Measurements from ENCODE around the gene LAMB1. TPM values are rescaled to one million over a fixed set of nuclear protein-coding genes. Genes with fewer than 3 reads are reported as not detected.
A peak's percentile ranks its signal among the peaks of the same experiment; 100 is the strongest.
"Not testable (repeated sequence)": the region's sequence is repeated elsewhere in the genome, so short reads cannot be mapped to it uniquely, and the experiment has no call there.

Gene LAMB1
- 354 TPM for polyA plus RNA-seq (2013, experiment 1 of 2; ENCODE audit: insufficient read length)
- 325 TPM for polyA plus RNA-seq (2013, experiment 2 of 2; ENCODE audit: insufficient read length)

- peak; percentile 84 for DNase-seq
These were observed at the start of gene LAMB1 for GRCh38 chr7:108002726-108003598. TSS of gene LAMB1 (minus strand) at chr7:108003161. CDS start at chr7:108002885, 276 bp downstream.

- DNase-seq, result peak; percentile 63
These were observed 48.5 kb upstream of the LAMB1 start for GRCh38 chr7:108051454-108051853.

GRCh38 chr7:108049962-108050361 is 47.0 kb upstream of the LAMB1 start:
- no peak for DNase-seq

- DNase-seq, result no peak
These were observed 45.5 kb upstream of the LAMB1 start for GRCh38 chr7:108048422-108048821.

DNA sequence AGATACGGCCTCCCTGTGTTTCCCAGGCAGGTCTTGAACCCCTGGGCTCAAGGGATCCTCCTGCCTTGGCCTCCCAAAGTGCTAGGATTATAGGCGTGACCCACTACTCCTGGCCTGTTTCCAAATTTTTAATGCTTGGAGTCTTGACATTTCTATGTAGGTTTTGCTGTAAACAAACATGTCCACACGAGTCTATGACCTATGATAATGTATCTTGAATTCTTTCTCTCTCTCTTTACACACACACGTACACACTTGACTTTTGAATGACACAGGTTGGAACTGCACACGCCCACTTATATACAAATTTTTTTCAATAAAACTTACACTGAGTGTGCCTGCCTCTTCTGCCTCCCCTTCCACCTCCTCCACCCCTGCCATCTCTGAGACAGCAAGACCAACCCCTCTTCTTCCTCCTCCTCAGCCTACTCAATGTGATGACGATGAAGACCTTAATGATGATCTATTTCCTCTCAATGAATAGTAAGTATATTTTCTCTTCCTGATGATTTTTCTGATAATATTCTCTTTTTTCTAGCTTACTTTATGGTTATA is 44.1 kb upstream of the LAMB1 start:
- DNase-seq, result no peak

GRCh38 chr7:108045669-108046068 is 42.7 kb upstream of the LAMB1 start:
- peak; percentile 31 for DNase-seq

DNA sequence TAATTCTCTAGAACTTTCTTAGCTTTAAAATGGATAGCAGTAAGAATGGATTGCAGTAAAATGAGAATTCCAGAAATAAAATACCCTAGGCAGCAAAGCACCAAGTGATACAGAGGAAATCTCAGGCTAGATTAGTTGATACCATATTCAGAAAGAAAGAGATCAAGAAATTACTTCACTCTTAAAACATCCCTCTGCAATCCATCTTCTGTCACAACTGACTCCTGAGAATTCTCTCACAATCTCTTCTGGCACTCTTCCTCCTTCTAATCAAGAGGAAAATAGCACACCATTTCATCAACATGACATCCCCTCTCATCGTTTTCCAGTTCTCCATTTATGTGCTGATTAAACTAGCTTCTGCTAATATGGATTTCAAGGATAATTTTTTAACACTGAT is 42.2 kb upstream of the LAMB1 start:
- DNase-seq, result peak; percentile 80

- DNase-seq, result no peak
These were observed 41.4 kb upstream of the LAMB1 start for GRCh38 chr7:108044345-108044744.

GRCh38 chr7:108038986-108039385 is 36.0 kb upstream of the LAMB1 start:
- no peak for DNase-seq

DNA sequence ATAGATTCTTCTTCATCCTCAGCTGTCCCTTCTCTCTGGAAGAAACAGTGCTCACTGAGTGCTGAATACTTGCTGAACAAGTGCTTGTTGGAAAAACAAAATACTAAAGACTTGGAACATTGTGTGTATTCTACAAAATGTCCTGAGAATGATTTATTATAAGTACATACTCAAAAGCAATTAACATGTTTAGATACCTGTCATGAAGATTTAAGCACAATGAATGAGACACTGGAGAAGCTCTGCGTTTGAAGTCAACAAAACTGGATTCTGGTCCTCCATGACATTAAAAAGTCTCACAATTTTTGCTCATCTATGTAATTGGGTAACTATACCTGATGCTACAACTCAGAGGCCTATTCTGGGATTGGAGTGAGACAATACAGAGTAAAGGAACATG is 34.8 kb upstream of the LAMB1 start:
- DNase-seq, result no peak

- no peak for DNase-seq
These were observed 34.2 kb upstream of the LAMB1 start for GRCh38 chr7:108037140-108037539.

DNA sequence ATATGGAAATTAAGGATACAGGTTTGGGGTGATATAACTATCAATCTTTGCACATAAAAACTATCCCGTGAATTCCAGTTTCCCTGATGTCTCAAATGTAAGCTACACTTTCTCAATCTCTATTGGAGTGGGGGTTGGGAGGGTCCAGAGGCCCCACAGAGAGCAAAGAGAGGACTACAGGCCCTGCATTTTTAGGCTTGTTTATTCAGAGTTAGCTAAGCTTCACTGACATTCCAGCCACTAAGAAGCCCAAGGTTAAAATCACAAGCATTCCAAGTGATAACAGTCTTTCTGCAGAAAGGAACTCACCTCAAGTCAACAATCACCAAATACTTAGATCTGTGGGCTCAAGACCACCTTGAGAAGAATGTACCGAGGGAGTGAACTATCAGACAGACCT is 31.6 kb upstream of the LAMB1 start:
- peak; percentile 13 for DNase-seq

DNA sequence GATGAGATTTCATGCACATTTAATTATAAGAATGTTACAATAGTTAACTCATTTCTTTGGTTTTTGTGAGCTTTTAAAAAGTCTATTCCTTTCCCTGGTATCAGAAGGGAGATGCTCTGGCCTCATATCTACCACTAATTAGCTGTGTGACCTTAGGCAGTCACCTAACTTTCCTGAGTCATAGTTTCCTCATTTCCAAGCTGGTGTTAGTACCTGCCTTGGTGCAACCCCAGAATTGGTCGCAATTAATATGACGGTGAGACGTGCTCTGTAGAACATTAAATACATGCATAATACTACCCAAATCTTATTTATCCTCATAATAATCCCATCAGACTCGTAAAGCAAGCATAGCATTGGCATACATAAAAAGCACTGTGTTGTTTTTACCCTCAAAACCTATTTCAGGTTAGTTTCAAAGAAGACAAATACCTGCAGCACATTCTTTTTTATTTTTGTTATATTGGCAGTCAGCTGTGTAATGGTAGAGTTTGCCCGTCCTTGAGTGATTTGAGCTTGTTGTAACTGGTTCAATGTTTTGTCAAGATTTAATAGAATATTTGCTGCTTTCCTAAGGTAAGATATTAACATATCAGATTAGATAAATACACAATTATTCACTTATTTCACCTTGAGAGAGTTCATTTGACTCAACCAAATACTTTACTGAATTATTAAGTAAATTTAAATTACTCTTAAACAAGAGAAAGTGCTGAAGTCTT is 31.0 kb upstream of the LAMB1 start:
- no peak for DNase-seq

GRCh38 chr7:108033309-108033708 is 30.3 kb upstream of the LAMB1 start:
- DNase-seq, result not testable (repeated sequence)

- DNase-seq, result peak; percentile 86
These were observed 27.6 kb upstream of the LAMB1 start for GRCh38 chr7:108030516-108030915.

DNA sequence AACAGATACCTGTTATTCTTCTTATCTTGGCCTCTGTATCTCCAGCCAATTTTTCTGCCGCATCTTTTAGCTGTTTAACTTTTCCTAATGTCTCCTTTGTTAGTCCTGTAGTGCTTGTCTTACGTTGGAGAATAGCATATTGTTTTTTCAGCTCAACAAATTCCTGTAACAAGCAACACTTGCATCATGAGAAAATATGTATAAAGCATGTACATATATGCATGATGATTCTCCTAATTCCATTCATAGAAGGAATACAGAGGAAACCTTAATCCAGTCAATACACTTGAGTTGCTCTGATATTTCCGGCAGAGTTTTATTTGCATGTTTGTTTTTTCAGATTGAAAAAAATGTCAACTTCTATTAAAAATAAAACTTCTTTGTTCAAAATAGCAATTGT is 26.1 kb upstream of the LAMB1 start:
- peak; percentile 35 for DNase-seq

DNA sequence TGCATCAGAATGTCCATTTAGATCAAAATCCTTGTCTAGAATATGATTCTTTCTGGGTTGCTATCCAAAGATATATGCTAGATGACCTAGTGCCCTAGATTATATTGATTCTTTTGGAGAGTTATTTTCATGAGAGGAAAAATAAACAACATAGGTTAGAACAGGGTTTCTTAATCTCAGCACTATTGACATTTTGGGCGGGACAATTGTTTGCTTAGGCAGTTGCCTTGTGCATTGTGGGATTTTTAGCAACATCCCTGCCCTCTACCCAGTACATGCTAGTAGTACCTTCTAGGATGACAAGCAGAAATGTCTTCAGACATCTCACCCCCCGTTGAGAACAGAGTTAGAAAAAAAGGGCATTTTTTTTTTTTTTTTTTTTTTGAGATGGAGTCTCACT is 25.1 kb upstream of the LAMB1 start:
- DNase-seq, result no peak

- DNase-seq, result peak; percentile 47
These were observed 24.3 kb upstream of the LAMB1 start for GRCh38 chr7:108027239-108027638.

GRCh38 chr7:108026647-108027046 is 23.7 kb upstream of the LAMB1 start:
- DNase-seq, result peak; percentile 36

DNA sequence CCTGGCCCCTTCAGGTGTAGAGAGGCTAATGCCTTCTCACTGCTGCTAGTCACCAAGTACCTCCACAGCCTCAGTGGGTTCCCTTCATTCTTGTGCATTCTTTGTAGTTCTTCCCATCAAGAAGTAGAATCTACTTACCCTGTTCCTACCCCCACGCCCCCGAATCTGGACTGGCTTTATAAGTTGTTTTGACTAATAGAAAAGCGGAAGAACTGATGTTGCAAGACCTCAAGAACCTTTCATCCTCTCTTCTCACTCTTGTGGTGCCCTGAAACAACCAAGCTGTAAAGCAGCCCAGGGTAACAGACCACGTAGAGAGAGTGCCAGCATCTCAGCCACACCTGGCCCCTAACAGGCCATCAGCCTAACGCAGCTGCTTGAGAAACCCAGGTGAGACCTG is 23.2 kb upstream of the LAMB1 start:
- no peak for DNase-seq

GRCh38 chr7:108024538-108024937 is 21.6 kb upstream of the LAMB1 start:
- no peak for DNase-seq

DNA sequence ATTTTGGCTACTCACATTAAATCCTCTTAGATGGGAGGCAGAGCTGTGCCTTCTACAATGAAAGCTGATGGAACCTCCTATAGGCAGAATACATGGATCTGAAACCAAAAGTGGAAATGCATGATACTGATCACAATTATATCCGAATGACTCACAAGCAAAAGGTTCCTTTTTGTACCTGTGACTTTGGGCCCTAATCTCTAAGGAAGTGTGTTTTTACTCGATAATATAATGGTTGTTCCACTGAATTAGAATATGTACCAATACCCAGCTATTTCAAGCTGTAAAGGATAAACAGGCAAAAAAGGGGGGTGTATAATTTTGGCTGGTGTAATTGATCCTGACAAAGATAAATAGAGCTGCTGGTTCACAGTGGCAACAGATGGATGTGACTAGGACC is 17.6 kb upstream of the LAMB1 start:
- DNase-seq, result no peak

DNA sequence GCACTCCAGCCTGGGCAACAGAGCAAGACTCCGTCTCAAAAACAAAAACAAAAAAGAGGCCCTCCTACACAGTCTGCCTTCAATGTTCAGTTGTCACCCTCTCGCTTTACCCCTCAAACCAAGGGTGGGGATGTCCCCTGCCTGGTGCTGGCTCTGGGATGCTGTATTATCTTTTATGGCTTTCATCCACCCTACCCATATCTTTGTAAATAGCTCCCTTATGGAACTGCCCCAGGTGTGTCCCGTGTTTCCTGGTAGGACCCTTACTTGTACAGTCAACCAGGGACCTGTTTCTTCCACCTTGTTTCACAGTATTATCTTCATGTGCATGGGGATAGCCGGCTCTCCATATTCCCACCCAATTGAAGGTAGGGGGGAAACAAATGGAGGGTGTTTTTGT is 15.7 kb upstream of the LAMB1 start:
- no peak for DNase-seq

DNA sequence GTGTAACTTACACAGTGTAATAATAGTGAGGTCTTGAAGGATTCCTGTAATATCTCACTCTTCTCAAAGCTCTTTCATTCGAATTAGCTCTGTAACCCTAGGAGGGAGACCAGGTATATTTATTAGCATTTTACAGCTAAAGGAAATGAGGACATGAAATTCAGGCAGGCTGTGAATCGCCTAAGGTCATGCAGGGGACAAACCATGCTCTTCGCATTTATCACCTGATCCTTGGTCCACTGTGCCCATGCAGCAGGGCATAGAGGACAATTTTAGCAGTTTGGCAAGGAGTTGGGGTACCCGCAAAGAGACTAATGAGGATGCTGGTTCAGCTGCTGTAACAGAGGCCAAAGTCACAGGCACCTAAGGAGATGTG is 14.8 kb upstream of the LAMB1 start:
- DNase-seq, result no peak

Measured in fibroblast of skin of back (primary cell).